ENCODE results near the gene SEMA4A.
"Not testable (repeated sequence)": the region's sequence is repeated elsewhere in the genome, so short reads cannot be mapped to it uniquely, and the experiment has no call there.

The SEMA4A gene

DNA sequence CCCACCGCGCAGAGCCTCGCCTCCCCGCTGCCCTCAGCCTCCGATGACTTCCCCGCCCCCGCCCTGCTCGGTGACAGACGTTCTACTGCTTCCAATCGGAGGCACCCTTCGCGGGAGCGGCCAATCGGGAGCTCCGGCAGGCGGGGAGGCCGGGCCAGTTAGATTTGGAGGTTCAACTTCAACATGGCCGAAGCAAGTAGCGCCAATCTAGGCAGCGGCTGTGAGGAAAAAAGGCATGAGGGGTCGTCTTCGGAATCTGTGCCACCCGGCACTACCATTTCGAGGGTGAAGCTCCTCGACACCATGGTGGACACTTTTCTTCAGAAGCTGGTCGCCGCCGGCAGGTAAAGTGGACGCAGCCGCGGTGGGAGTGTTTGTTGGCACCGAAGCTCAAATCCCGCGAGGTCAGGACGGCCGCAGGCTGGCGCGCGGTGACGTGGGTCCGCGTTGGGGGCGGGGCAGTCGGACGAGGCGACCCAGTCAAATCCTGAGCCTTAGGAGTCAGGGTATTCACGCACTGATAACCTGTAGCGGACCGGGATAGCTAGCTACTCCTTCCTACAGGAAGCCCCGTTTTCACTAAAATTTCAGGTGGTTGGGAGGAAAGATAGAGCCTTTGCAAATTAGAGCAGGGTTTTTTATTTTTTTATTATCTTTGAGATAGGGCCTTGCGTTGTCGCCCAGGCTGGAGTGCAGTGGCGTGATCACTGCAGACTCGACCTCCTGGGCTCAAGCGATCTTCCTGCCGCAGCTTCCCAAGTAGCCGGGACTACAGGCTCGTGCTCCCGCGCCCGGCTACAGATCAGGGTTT, 59.7 kb downstream of the SEMA4A start, which contains the start of gene PMF1:
Gene PMF1 (plus strand): TSS at position 175 of the 811 bp plus-strand sequence. CDS start 9 bp downstream, at position 184.
- TF ChIP-seq, protein P1, sequence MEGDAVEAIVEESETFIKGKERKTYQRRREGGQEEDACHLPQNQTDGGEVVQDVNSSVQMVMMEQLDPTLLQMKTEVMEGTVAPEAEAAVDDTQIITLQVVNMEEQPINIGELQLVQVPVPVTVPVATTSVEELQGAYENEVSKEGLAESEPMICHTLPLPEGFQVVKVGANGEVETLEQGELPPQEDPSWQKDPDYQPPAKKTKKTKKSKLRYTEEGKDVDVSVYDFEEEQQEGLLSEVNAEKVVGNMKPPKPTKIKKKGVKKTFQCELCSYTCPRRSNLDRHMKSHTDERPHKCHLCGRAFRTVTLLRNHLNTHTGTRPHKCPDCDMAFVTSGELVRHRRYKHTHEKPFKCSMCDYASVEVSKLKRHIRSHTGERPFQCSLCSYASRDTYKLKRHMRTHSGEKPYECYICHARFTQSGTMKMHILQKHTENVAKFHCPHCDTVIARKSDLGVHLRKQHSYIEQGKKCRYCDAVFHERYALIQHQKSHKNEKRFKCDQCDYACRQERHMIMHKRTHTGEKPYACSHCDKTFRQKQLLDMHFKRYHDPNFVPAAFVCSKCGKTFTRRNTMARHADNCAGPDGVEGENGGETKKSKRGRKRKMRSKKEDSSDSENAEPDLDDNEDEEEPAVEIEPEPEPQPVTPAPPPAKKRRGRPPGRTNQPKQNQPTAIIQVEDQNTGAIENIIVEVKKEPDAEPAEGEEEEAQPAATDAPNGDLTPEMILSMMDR (conservative IDR thresholded peaks at IDR 0.05; ENCODE audit: low read depth, low read length) = no peak
- peak within 1 kb of the TSS; percentile 91 for H3K4me3 ChIP-seq (ENCODE audit: low read length)
- DNase-seq (ENCODE audit: low read depth) = peak; percentile 87

DNA sequence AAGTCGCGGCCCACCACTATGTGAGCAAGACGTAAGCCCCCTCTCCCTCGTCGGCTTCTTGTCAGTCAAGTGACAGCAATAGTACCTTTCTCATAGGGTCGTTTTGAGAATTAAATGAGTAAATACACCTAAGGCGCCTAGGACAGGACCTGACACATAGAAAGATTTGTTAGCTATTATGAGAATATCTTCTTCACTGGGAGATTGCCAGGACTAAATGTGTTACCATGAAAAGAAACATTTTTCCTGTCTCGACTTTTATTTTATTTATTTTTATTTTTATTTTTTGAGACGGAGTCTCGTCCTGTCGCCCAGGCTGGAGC, 60.2 kb downstream of the SEMA4A start:
- DNase-seq (ENCODE audit: low read depth) = no peak
- TF ChIP-seq, protein P1 (conservative IDR thresholded peaks at IDR 0.05; ENCODE audit: low read depth, low read length) = no peak
- peak overlapping the region; percentile 91 for H3K4me3 ChIP-seq (ENCODE audit: low read length)

DNA sequence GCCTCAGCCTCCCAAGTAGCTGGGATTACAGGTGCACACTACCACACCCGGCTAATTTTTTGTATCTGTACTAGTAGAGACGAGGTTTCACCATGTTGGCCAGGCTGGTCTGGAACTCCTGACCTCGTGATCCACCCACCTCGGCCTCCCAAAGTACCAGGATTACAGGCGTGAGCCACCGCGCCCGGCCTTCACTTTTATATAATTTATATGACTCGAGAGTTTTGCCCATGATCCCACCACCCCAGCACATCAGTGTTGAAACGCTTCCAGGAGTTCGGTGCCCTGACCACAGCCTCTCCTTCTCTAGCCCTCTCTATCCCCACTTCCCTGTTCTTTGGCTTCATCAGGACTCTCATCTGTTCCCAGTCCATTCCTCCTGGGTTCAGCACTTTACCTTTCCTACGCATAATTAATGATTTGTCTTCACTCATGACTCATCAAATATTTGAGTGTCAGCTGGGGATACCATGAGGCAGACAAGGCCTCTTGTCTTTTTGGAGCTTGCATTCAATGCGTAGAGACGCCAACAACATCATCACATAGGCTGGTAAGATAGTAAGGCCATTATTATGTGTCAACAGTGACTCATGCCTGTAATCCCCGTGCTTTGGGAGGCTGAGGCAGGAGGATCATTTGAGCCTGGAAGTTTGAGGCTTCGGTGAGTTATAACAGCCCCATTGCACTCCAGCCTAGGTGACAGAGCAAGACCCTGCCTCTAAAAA, 60.8 kb downstream of the SEMA4A start:
- peak overlapping the region; percentile 91 for H3K4me3 ChIP-seq (ENCODE audit: low read length)
- TF ChIP-seq, protein P1 (conservative IDR thresholded peaks at IDR 0.05; ENCODE audit: low read depth, low read length) = no peak
- DNase-seq (ENCODE audit: low read depth) = no peak

DNA sequence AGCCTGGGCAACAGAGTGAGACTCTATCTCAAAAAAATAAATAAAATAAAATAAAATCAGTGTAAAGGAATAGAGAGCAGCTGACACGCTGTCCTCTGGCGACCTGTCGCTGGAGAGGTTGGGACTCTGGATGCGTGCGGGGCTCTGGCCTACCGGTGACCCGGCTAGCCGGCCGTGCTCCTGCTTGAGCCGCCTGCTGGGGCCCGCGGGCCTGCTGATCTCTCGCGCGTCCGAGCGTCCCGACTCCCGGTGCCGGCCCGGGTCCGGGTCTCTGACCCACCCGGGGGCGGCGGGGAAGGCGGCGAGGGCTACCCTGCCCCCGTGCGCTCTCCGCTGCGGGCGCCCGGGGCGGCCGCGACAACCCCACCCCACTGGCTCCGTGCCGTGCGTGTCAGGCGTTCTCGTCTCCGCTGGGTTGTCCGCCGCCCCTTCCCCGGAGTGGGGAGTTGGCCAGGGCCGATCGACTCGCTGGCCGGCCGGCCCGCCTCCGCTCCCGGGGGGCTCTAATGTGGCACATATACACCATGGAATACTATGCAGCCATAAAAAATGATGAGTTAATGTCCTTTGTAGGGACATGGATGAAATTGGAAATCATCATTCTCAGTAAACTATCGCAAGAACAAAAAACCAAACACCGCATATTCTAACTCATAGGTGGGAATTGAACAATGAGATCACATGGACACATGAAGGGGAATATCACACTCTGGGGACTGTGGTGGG, 63.1 kb downstream of the SEMA4A start:
- not testable (repeated sequence) for H3K4me3 ChIP-seq (ENCODE audit: low read length); DNase-seq (ENCODE audit: low read depth)

DNA sequence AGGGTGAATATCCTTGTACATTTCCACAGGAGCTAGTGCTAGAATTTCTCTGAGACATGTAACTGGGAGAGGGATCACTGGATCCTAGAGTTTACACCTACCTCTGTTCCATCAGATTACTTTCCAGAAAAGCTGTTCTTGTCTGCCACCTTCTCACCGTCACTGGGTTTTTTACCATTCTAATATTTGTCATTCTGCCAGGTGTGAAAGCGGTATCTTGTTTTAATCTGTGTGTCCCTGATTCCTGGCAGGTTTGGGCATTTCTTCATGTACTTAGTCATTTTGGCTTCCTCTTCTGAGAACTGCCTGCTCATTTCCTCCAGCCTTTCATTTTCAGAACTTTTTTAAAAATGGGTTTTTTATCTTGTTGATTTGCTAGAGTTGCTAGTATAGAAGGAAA, 64.5 kb downstream of the SEMA4A start:
- H3K4me3 ChIP-seq (ENCODE audit: low read length) = no peak overlapping the region
- TF ChIP-seq, protein P1 (conservative IDR thresholded peaks at IDR 0.05; ENCODE audit: low read depth, low read length) = no peak
- DNase-seq (ENCODE audit: low read depth) = no peak

DNA sequence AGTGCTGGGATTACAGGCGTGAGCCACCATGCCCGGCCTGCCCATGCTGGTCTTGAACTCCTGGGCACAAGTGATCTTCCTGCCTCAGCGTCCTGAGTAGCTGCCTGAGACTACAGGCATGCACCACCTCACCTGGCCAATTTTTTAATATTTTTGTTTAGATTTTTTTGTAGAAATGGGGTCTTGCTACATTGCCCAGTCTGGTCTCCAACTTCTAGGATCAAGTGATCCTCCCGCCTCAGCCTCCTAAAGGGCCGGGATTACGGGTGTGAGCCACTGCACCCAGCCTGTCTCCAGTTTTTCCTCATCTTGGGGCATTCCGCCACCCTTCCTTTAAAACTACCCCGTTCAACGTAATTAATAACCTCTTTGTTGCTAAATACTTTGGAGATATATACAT, 66.8 kb downstream of the SEMA4A start:
- no peak overlapping the region for H3K4me3 ChIP-seq (ENCODE audit: low read length)
- DNase-seq (ENCODE audit: low read depth) = no peak
- TF ChIP-seq, protein P1 (conservative IDR thresholded peaks at IDR 0.05; ENCODE audit: low read depth, low read length) = no peak

DNA sequence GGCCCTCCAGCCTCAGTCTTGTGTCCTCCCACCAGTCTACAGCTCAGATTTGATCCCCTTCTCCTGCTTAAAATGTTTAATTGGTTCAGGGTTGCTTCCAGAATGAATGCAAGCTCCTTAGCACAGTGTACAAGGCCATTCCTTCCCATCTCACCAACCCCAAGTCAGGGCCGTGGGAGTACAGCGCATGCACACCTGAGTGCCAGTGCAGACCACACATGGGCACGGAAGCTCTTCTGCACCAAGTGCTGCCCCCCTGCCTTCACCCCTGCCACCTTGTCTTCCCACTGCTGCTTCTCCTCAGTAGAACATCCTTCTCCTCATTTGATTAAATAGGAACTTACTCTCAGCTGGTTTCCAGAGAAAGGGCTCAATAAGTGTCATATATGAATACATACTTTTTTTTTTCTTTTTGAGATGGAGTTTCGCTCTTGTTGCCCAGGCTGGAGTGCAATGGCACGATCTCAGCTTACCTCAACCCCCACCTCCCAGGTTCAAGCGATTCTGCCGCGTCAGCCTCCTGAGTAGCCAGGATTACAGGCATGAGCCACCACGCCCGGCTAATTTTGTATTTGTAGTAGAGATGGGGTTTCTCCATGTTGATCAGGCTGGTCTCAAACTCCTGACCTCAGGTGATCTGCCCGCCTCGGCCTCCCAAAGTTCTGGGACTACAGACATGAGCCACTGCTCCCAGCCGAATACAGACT, 68.8 kb downstream of the SEMA4A start:
- H3K4me3 ChIP-seq (ENCODE audit: low read length) = no peak overlapping the region
- DNase-seq (ENCODE audit: low read depth) = no peak
- TF ChIP-seq, protein P1 (conservative IDR thresholded peaks at IDR 0.05; ENCODE audit: low read depth, low read length) = no peak

All from retinal pigment epithelial cell (primary cell).